Testis (tissue), 2 donors: ENCODE measurements around the gene CD80.

Experiments
- POLR2A ChIP-seq: fragments of 450-650 bp; IDR thresholded peaks from one replicate; pipeline ENCODE4 v1.6.1; 2017; ENCODE audit warnings: antibody characterized with exemption, mild to moderate bottlenecking, moderate library complexity
- TF ChIP-seq, protein P1 (sequence below), 3 experiments: fragments of 450-650 bp in 2 of 3; fragments of 200-600 bp in 1 of 3; sonication (generic) in 1 of 3; IDR thresholded peaks; one replicate each; pipeline ENCODE4 v1.5.1; 2016 to 2019; ENCODE audit warnings: antibody characterized with exemption in 3 of 3, mild to moderate bottlenecking in 2 of 3, moderate library complexity in 1 of 3

DNA sequence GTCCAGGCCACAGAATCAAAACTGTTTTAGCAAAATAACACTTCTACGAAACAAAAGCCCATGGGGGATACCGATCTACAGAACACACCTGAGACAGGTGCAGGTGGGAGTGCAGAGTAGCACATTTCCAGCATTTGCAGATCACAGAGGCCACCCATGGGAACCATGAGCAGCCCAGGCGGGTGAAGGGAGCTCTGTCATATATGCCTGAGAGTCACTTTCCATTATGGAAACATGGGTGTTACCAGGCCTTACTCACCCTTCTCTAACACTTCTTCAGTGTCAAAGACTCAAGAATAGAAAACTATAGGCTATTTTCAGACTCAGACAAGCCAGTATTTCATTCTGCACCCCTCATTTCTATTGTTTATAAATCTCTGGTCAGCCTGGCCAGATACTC lies 41.7 kb upstream of the CD80 start:
- TF ChIP-seq POLR2A = no peak
- TF ChIP-seq, protein P1, sequence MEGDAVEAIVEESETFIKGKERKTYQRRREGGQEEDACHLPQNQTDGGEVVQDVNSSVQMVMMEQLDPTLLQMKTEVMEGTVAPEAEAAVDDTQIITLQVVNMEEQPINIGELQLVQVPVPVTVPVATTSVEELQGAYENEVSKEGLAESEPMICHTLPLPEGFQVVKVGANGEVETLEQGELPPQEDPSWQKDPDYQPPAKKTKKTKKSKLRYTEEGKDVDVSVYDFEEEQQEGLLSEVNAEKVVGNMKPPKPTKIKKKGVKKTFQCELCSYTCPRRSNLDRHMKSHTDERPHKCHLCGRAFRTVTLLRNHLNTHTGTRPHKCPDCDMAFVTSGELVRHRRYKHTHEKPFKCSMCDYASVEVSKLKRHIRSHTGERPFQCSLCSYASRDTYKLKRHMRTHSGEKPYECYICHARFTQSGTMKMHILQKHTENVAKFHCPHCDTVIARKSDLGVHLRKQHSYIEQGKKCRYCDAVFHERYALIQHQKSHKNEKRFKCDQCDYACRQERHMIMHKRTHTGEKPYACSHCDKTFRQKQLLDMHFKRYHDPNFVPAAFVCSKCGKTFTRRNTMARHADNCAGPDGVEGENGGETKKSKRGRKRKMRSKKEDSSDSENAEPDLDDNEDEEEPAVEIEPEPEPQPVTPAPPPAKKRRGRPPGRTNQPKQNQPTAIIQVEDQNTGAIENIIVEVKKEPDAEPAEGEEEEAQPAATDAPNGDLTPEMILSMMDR (IDR thresholded peaks at IDR 0.05) = no peak
